Left ventricle myocardium inferior (tissue), 1 donor: ENCODE results near the gene ZNRF2. TPM values are rescaled to one million over a fixed set of nuclear protein-coding genes. Genes with fewer than 3 reads are reported as not detected.
"Not testable (repeated sequence)": the region's sequence is repeated elsewhere in the genome, so short reads cannot be mapped to it uniquely, and the experiment has no call there.

Source experiments
- DNase-seq: peaks from one replicate; pipeline ENCODE4 v3.0.0-alpha.2; 2020
- H3K27ac ChIP-seq: fragments of 200-600 bp; replicated peaks from 2 replicates; pipeline ENCODE4 v1.8.0; 2021
- H3K27me3 ChIP-seq: fragments of 200-600 bp; 2 replicates; pipeline ENCODE4 v1.8.0; 2021; ENCODE audit warnings: low read depth
- H3K36me3 ChIP-seq: fragments of 200-600 bp; 2 replicates; pipeline ENCODE4 v1.8.0; 2021
- H3K4me1 ChIP-seq: fragments of 200-600 bp; 2 replicates; pipeline ENCODE4 v1.8.0; 2021
- H3K4me3 ChIP-seq: fragments of 200-600 bp; 2 replicates; pipeline ENCODE4 v1.8.0; 2021; ENCODE audit warnings: mild to moderate bottlenecking, moderate library complexity
- H3K9me3 ChIP-seq: fragments of 200-600 bp; replicated peaks from 2 replicates; pipeline ENCODE4 v1.8.0; 2021
- CTCF ChIP-seq: fragments of 200-600 bp; IDR thresholded peaks from 2 replicates; pipeline ENCODE4 v1.8.0; 2021; ENCODE audit warnings: antibody characterized with exemption, mild to moderate bottlenecking, borderline replicate concordance
- intact Hi-C: fragments of 100-400 bp; cut with micrococcal nuclease; formaldehyde crosslinking; loops from one replicate; pipeline ENCODE4 v1.11.0; 2022
- total RNA-seq: library from RNA; stranded (reverse); fragmentation: NEBNext Ultra II Directional; extraction: Animal tissue kit (Norgen Biotek cat#: 25700); gene quantifications from one replicate; pipeline ENCODE4 v1.2.1, GENCODE V29; 2021
- donor health status: DM: no; HTN: yes; CAD: no; lungs with severe emphysema.

The ZNRF2 gene
- total RNA-seq, 1 donor from 2014 or later = 10.9 TPM

GRCh38 chr7:30264052-30264451, 20.3 kb upstream of the ZNRF2 start:
- peaks cover 4% of the 10 kb centered on the region for H3K27me3 ChIP-seq
- no peak overlapping the region for H3K4me3 ChIP-seq
- no peak for TF ChIP-seq CTCF
- H3K36me3 ChIP-seq = no peaks in the 10 kb centered on the region
- DNase-seq = no peak
- intact Hi-C loops = no loop called here
- H3K27ac ChIP-seq = no peak overlapping the region
- no peaks in the 10 kb centered on the region for H3K4me1 ChIP-seq
- no peaks in the 10 kb centered on the region for H3K9me3 ChIP-seq

- DNase-seq, H3K27ac ChIP-seq, H3K36me3 ChIP-seq, H3K4me3 ChIP-seq, H3K4me1 ChIP-seq, H3K27me3 ChIP-seq, intact Hi-C loops, H3K9me3 ChIP-seq: not testable (repeated sequence)
These were observed 19.2 kb upstream of the ZNRF2 start for GRCh38 chr7:30265189-30265588.

GRCh38 chr7:30266686-30267085, 17.7 kb upstream of the ZNRF2 start:
- intact Hi-C loops = no loop called here
- peaks cover 4% of the 10 kb centered on the region for H3K27me3 ChIP-seq
- no peaks in the 10 kb centered on the region for H3K9me3 ChIP-seq
- no peaks in the 10 kb centered on the region for H3K4me1 ChIP-seq
- no peak for TF ChIP-seq CTCF
- H3K4me3 ChIP-seq = no peak overlapping the region
- H3K27ac ChIP-seq = no peak overlapping the region
- H3K36me3 ChIP-seq = no peaks in the 10 kb centered on the region
- DNase-seq = no peak

- no peak for DNase-seq
- Histone ChIP-seq H3K27ac (no peak overlapping the region), H3K4me3 (no peak overlapping the region), H3K27me3 (peaks cover 4% of the 10 kb centered on the region), H3K4me1 (no peaks in the 10 kb centered on the region), H3K36me3 (no peaks in the 10 kb centered on the region), H3K9me3 (no peaks in the 10 kb centered on the region)
- intact Hi-C loops = no loop called here
- no peak for TF ChIP-seq CTCF
These were observed 15.8 kb upstream of the ZNRF2 start for GRCh38 chr7:30268586-30268985.

- no peak for TF ChIP-seq CTCF
- intact Hi-C loops = no loop called here
- H3K4me3 ChIP-seq = no peak overlapping the region
- no peak for DNase-seq
- no peaks in the 10 kb centered on the region for H3K4me1 ChIP-seq
- H3K27ac ChIP-seq = no peak overlapping the region
- no peaks in the 10 kb centered on the region for H3K36me3 ChIP-seq
- no peaks in the 10 kb centered on the region for H3K9me3 ChIP-seq
- no peaks in the 10 kb centered on the region for H3K27me3 ChIP-seq
These were observed 14.9 kb upstream of the ZNRF2 start for GRCh38 chr7:30269490-30269889.

- no peaks in the 10 kb centered on the region for H3K36me3 ChIP-seq
- no peak for DNase-seq
- TF ChIP-seq CTCF = no peak
- no peaks in the 10 kb centered on the region for H3K27me3 ChIP-seq
- no peak overlapping the region for H3K27ac ChIP-seq
- H3K4me1 ChIP-seq = no peaks in the 10 kb centered on the region
- intact Hi-C loops = loop anchor here (10.0 kb wide), 2 partner anchors 106 to 294 kb away; no protein-coding TSS in a partner anchor
- H3K9me3 ChIP-seq = no peaks in the 10 kb centered on the region
- no peak overlapping the region for H3K4me3 ChIP-seq
These were observed 13.5 kb upstream of the ZNRF2 start for GRCh38 chr7:30270921-30271320.
